Transverse colon (tissue), 4 donors: ENCODE data around the gene ZNFX1.

Source experiments
- CTCF ChIP-seq, 5 experiments: fragments of 200-600 bp in 3 of 5; fragments of 450-650 bp in 2 of 5; sonication (generic) in 3 of 5; IDR thresholded peaks; 1 replicate in 2 of 5; 2 replicates in 3 of 5; pipeline ENCODE4 v1.5.1; 2016 to 2017; ENCODE audit warnings: antibody characterized with exemption in 5 of 5, inconsistent platforms in 3 of 5, mild to moderate bottlenecking in 2 of 5, moderate library complexity in 1 of 5
- EP300 ChIP-seq: sonication (generic); formaldehyde crosslinking; IDR thresholded peaks from one replicate; pipeline ENCODE4 v1.6.1; 2017; ENCODE audit warnings: antibody characterized with exemption, low read depth
- POLR2A ChIP-seq: fragments of 450-650 bp; IDR thresholded peaks from one replicate; pipeline ENCODE4 v1.6.1; 2016; ENCODE audit warnings: antibody characterized with exemption, mild to moderate bottlenecking, moderate library complexity
- POLR2AphosphoS5 ChIP-seq, 3 donors: sonication (generic); formaldehyde crosslinking; IDR thresholded peaks; one replicate each; pipeline ENCODE4 v1.6.1; 2016; ENCODE audit warnings: antibody characterized with exemption in 3 of 3

- TF ChIP-seq CTCF (IDR thresholded peaks at IDR 0.05) = no peak
- no peak for TF ChIP-seq POLR2AphosphoS5 (IDR thresholded peaks at IDR 0.05)
- TF ChIP-seq POLR2A = no peak
- TF ChIP-seq EP300 = no peak
Observed at GRCh38 chr20:49310705-49311104, 32.8 kb upstream of the ZNFX1 start.
